K562 (cell line): ENCODE measurements around the gene LMNTD2. TPM values are rescaled to one million over a fixed set of nuclear protein-coding genes. Genes with fewer than 3 reads are reported as not detected.

Source experiments
- ADNP ChIP-seq: fragments of 200-800 bp; sonication (Bioruptor generic); IDR thresholded peaks from 2 replicates; pipeline ENCODE4 v1.6.1; 2016; ENCODE audit warnings: missing genetic modification characterization, missing compliant biosample characterization
- BACH1 ChIP-seq: fragments of 200-800 bp; sonication (Bioruptor generic); IDR thresholded peaks from 2 replicates; pipeline ENCODE4 v1.6.1; 2016; ENCODE audit warnings: missing genetic modification characterization, missing compliant biosample characterization
- CC2D1A ChIP-seq: fragments of 450-650 bp; IDR thresholded peaks from 2 replicates; pipeline ENCODE4 v1.6.1; 2017; ENCODE audit warnings: mild to moderate bottlenecking
- CHD2 ChIP-seq: IDR thresholded peaks from 2 replicates; pipeline ENCODE4 v1.6.1; 2011; ENCODE audit warnings: low read depth, low read length
- E2F3 ChIP-seq: fragments of 250-450 bp; sonication (Bioruptor Pico); IDR thresholded peaks from 2 replicates; pipeline ENCODE4 v1.4.0; 2020; ENCODE audit warnings: mild to moderate bottlenecking
- HLTF ChIP-seq: fragments of 450-650 bp; IDR thresholded peaks from 2 replicates; pipeline ENCODE4 v1.6.1; 2016
- IRF2 ChIP-seq: sonication (generic); formaldehyde crosslinking; IDR thresholded peaks from 2 replicates; pipeline ENCODE4 v1.8.1; 2022; ENCODE audit warnings: mild to moderate bottlenecking, missing genetic modification reagents
- JUNB ChIP-seq: fragments of 450-650 bp; formaldehyde crosslinking; conservative IDR thresholded peaks from 2 replicates; pipeline ENCODE4 v1.4.0; 2020; ENCODE audit warnings: mild to moderate bottlenecking
- MCM3 ChIP-seq: fragments of 450-650 bp; IDR thresholded peaks from 2 replicates; pipeline ENCODE4 v1.6.1; 2016
- NUFIP1 ChIP-seq: fragments of 450-650 bp; IDR thresholded peaks from 2 replicates; pipeline ENCODE4 v1.6.1; 2018; ENCODE audit not compliant: partially characterized antibody
- OTX1 ChIP-seq: fragments of 450-650 bp; formaldehyde crosslinking; IDR thresholded peaks from 2 replicates; pipeline ENCODE4 v1.4.0; 2022; ENCODE audit warnings: mild to moderate bottlenecking
- POLR3G ChIP-seq: IDR thresholded peaks from 2 replicates; pipeline ENCODE4 v1.6.1; 2011; ENCODE audit not compliant: insufficient read length, insufficient replicate concordance; ENCODE audit errors: extremely low read depth
- RAD21 ChIP-seq, 2 experiments: fragments of 250-450 bp in 1 of 2; fragments of 450-650 bp in 1 of 2; sonication (Bioruptor Pico) in 1 of 2; formaldehyde crosslinking in 1 of 2; IDR thresholded peaks in 1 of 2; conservative IDR thresholded peaks in 1 of 2; 2 replicates each; pipeline versions ENCODE4 v1.4.0 to v1.8.0; 2020 to 2022; ENCODE audit warnings: mild to moderate bottlenecking in 2 of 2, moderate library complexity in 1 of 2
- RBM15 ChIP-seq: fragments of 200-400 bp; formaldehyde crosslinking; IDR thresholded peaks from 2 replicates; pipeline ENCODE4 v1.6.1; 2018; ENCODE audit warnings: mild to moderate bottlenecking, low read length, moderate library complexity; ENCODE audit not compliant: insufficient read depth
- RNF219 ChIP-seq: fragments of 250-450 bp; sonication (Bioruptor Pico); IDR thresholded peaks from 2 replicates; pipeline ENCODE4 v1.5.0; 2022; ENCODE audit warnings: mild to moderate bottlenecking
- SMARCB1 ChIP-seq: IDR thresholded peaks from 2 replicates; pipeline ENCODE4 v1.6.1; 2011; ENCODE audit warnings: improper control_type of control experiment, low read depth; ENCODE audit not compliant: insufficient read length
- SRF ChIP-seq, 2 experiments: fragments of 250-450, 450-650 bp in 1 of 2; sonication (Bioruptor Pico) in 1 of 2; sonication (generic) in 1 of 2; formaldehyde crosslinking; IDR thresholded peaks; 2 replicates each; pipeline versions ENCODE4 v1.5.0 to v1.5.1; 2020 to 2022; ENCODE audit warnings: mild to moderate bottlenecking in 1 of 2, missing genetic modification reagents in 1 of 2
- THRB ChIP-seq: fragments of 450-650 bp; formaldehyde crosslinking; conservative IDR thresholded peaks from 2 replicates; pipeline ENCODE4 v1.4.0; 2022; ENCODE audit warnings: mild to moderate bottlenecking, missing genetic modification characterization
- TSC22D4 ChIP-seq: fragments of 450-650 bp; IDR thresholded peaks from 2 replicates; pipeline ENCODE4 v1.6.1; 2016; ENCODE audit warnings: missing genetic modification characterization, missing biosample characterization, control low read depth
- ZNF408 ChIP-seq: fragments of 250-450 bp; sonication (Bioruptor Pico); IDR thresholded peaks from 2 replicates; pipeline ENCODE4 v1.4.0; 2020; ENCODE audit warnings: low read depth, mild to moderate bottlenecking, moderate library complexity
- ZNF644 ChIP-seq: fragments of 200-800 bp; sonication (Bioruptor generic); IDR thresholded peaks from 2 replicates; pipeline ENCODE4 v1.6.1; 2016; ENCODE audit warnings: low read depth, missing genetic modification characterization, missing compliant biosample characterization
- polyA plus RNA-seq, 8 experiments: library from polyadenylated mRNA; depleted of rRNA in 4 of 8; stranded (reverse) in 5 of 8; unstranded in 3 of 8; fragments of >200 nt; fragmentation: Nextera tagmentation in 2 of 8; fragmentation: Illumina TruSeq in 1 of 8; extraction: Ambion mirVana in 2 of 8; extraction: Trizol in 1 of 8; gene quantifications; 2 replicates each; pipeline versions ENCODE4 v1.2.1 to v1.2.3, GENCODE V29; 2011 to 2014; ENCODE audit warnings: inconsistent platforms in 1 of 8, missing spikeins in 1 of 8
- total RNA-seq, 7 experiments: library from RNA; depleted of rRNA in 6 of 7; stranded (reverse); fragments of >200 nt in 6 of 7; fragmentation: Illumina TruSeq in 2 of 7; extraction: Trizol in 2 of 7; gene quantifications; 2 replicates each; pipeline versions ENCODE4 v1.2.1 to v1.2.3, GENCODE V29; 2011 to 2021; ENCODE audit warnings: low replicate concordance in 1 of 7
- TF ChIP-seq, protein P1 (sequence below): fragments of 450-650 bp; IDR thresholded peaks from 2 replicates; pipeline ENCODE4 v1.6.1; 2016; ENCODE audit warnings: borderline replicate concordance
- TF ChIP-seq, protein P2 (sequence below): fragments of 250-450 bp; sonication (Bioruptor Pico); IDR thresholded peaks from 2 replicates; pipeline ENCODE4 v1.5.0; 2020; ENCODE audit warnings: mild to moderate bottlenecking

Gene LMNTD2
- total and polyA plus RNA-seq, 9 of the 15 experiments (the other 6 are each of a cell fraction or from before 2014, with no cell fraction given): 0.48 to 4.2 (median 1.5) TPM; not detected in 3

GRCh38 chr11:537622-538430, 22.7 kb downstream of the LMNTD2 start (continued):
- TF ChIP-seq, protein P1, sequence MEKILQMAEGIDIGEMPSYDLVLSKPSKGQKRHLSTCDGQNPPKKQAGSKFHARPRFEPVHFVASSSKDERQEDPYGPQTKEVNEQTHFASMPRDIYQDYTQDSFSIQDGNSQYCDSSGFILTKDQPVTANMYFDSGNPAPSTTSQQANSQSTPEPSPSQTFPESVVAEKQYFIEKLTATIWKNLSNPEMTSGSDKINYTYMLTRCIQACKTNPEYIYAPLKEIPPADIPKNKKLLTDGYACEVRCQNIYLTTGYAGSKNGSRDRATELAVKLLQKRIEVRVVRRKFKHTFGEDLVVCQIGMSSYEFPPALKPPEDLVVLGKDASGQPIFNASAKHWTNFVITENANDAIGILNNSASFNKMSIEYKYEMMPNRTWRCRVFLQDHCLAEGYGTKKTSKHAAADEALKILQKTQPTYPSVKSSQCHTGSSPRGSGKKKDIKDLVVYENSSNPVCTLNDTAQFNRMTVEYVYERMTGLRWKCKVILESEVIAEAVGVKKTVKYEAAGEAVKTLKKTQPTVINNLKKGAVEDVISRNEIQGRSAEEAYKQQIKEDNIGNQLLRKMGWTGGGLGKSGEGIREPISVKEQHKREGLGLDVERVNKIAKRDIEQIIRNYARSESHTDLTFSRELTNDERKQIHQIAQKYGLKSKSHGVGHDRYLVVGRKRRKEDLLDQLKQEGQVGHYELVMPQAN: no peak
- TF ChIP-seq E2F3 (CRISPR knock-in tag) (0 out of 2 replicates have a peak, but pooled peaks have one; percentile 34), RBM15 (no peak), BACH1 (tag) (no peak), SMARCB1 (no peak), RNF219 (CRISPR knock-in tag) (no peak), ZNF644 (tag) (no peak), ADNP (tag) (no peak), ZNF408 (0 out of 2 replicates have a peak, but pooled peaks have one; percentile 66), OTX1 (CRISPR knock-in tag) (peak; percentile 64; the same call in 1 of the 2 replicates), NUFIP1 (no peak), SRF (CRISPR knock-in tag; IDR thresholded peaks at IDR 0.05) (no peak), IRF2 (no peak), TSC22D4 (tag) (no peak), CC2D1A (no peak), THRB (CRISPR knock-in tag) (0 out of 2 replicates have a peak, but pooled peaks have one; percentile 24), JUNB (CRISPR knock-in tag) (no peak), MCM3 (no peak), RAD21 (CRISPR knock-in tag; conservative IDR thresholded peaks at IDR 0.05 in 1 of 2, IDR thresholded peaks at IDR 0.05 in 1 of 2) (no peak), POLR3G (no peak), CHD2 (no peak), HLTF (no peak)
- TF ChIP-seq, protein P2, sequence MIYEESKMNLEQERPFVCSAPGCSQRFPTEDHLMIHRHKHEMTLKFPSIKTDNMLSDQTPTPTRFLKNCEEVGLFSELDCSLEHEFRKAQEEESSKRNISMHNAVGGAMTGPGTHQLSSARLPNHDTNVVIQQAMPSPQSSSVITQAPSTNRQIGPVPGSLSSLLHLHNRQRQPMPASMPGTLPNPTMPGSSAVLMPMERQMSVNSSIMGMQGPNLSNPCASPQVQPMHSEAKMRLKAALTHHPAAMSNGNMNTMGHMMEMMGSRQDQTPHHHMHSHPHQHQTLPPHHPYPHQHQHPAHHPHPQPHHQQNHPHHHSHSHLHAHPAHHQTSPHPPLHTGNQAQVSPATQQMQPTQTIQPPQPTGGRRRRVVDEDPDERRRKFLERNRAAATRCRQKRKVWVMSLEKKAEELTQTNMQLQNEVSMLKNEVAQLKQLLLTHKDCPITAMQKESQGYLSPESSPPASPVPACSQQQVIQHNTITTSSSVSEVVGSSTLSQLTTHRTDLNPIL (CRISPR knock-in tag): no peak
